ENCODE results near the gene FAR1.

The FAR1 gene

GRCh38 chr11:13777341-13777985 lies 109.0 kb downstream of the FAR1 start:
- DNase-seq (ENCODE audit: low spot score): no peak

GRCh38 chr11:13778345-13778744 lies 109.9 kb downstream of the FAR1 start:
- DNase-seq (ENCODE audit: low spot score): no peak

GRCh38 chr11:13781153-13781552 lies 112.7 kb downstream of the FAR1 start:
- DNase-seq (ENCODE audit: low spot score): no peak

Data from ecto neural progenitor cell (in vitro differentiated cells).